ENCODE data around the gene FA2H. TPM values are rescaled to one million over a fixed set of nuclear protein-coding genes. Genes with fewer than 3 reads are reported as not detected.
A peak's percentile ranks its signal among the peaks of the same experiment; 100 is the strongest.
"Not testable (repeated sequence)": the region's sequence is repeated elsewhere in the genome, so short reads cannot be mapped to it uniquely, and the experiment has no call there.

Gene FA2H
- total RNA-seq, 1 donor from 2014 or later, result not detected

DNA sequence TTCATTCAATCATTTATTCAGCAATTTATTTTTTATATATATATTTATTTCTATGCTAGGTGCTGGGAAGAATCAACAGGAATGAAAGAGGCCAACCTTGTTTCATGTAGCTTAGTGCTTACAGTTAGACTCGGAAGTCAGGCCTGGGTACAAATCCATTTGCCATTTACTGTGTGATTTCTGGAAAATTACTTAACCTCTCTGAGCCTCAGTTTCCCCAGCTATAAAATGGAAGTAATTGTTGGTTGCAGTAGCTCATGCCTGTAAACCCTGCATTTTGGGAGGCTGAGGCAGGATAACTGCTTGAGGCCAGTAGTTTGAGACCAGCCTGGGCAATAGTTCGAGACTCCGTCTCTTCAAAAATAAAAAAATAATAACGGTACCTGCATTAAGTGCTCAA lies 46.7 kb downstream of the FA2H start:
- TF ChIP-seq, protein P1, sequence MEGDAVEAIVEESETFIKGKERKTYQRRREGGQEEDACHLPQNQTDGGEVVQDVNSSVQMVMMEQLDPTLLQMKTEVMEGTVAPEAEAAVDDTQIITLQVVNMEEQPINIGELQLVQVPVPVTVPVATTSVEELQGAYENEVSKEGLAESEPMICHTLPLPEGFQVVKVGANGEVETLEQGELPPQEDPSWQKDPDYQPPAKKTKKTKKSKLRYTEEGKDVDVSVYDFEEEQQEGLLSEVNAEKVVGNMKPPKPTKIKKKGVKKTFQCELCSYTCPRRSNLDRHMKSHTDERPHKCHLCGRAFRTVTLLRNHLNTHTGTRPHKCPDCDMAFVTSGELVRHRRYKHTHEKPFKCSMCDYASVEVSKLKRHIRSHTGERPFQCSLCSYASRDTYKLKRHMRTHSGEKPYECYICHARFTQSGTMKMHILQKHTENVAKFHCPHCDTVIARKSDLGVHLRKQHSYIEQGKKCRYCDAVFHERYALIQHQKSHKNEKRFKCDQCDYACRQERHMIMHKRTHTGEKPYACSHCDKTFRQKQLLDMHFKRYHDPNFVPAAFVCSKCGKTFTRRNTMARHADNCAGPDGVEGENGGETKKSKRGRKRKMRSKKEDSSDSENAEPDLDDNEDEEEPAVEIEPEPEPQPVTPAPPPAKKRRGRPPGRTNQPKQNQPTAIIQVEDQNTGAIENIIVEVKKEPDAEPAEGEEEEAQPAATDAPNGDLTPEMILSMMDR (IDR thresholded peaks at IDR 0.05; ENCODE audit: unreplicated experiment), result no peak
- Mint-ChIP-seq H3K4me3 (ENCODE audit: unreplicated experiment) (no peak overlapping the region), H3K27me3 (ENCODE audit: unreplicated experiment) (peaks cover 9% of the 10 kb centered on the region), H3K9me3 (ENCODE audit: unreplicated experiment) (no peaks in the 10 kb centered on the region), H3K36me3 (ENCODE audit: low read depth, unreplicated experiment) (peaks cover 4% of the 10 kb centered on the region), H3K4me1 (ENCODE audit: unreplicated experiment) (peaks cover 5% of the 10 kb centered on the region), H3K27ac (ENCODE audit: unreplicated experiment) (no peak overlapping the region)
- no peak for DNase-seq (ENCODE audit: low spot score)

DNA sequence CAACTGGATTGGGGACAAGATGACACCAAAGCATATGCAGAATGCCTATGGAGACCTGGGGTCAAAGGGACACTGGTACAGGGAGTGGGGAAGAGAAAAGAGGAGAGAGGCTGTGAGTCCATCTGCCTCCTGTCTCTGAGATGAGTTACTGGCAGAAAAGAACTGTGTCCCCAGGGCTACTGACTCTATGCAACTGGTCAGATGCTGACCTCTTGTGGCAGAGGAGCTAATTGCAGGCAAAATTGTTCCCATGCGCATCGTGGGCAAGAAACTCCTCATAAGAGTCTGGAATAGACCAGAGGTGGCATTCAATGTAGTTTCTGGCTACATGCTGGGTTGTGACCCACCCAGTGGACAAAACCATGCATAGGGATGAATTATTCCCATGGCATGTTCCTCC lies 47.9 kb downstream of the FA2H start:
- H3K4me1 Mint-ChIP-seq (ENCODE audit: unreplicated experiment), result peaks cover 5% of the 10 kb centered on the region
- no peak overlapping the region for H3K4me3 Mint-ChIP-seq (ENCODE audit: unreplicated experiment)
- H3K27ac Mint-ChIP-seq (ENCODE audit: unreplicated experiment), result no peak overlapping the region
- no peak for DNase-seq (ENCODE audit: low spot score)
- peaks cover 4% of the 10 kb centered on the region for H3K36me3 Mint-ChIP-seq (ENCODE audit: low read depth, unreplicated experiment)
- TF ChIP-seq, protein P1 (IDR thresholded peaks at IDR 0.05; ENCODE audit: unreplicated experiment), result peak; percentile 81
- H3K27me3 Mint-ChIP-seq (ENCODE audit: unreplicated experiment), result peaks cover 9% of the 10 kb centered on the region
- H3K9me3 Mint-ChIP-seq (ENCODE audit: unreplicated experiment), result no peaks in the 10 kb centered on the region

DNA sequence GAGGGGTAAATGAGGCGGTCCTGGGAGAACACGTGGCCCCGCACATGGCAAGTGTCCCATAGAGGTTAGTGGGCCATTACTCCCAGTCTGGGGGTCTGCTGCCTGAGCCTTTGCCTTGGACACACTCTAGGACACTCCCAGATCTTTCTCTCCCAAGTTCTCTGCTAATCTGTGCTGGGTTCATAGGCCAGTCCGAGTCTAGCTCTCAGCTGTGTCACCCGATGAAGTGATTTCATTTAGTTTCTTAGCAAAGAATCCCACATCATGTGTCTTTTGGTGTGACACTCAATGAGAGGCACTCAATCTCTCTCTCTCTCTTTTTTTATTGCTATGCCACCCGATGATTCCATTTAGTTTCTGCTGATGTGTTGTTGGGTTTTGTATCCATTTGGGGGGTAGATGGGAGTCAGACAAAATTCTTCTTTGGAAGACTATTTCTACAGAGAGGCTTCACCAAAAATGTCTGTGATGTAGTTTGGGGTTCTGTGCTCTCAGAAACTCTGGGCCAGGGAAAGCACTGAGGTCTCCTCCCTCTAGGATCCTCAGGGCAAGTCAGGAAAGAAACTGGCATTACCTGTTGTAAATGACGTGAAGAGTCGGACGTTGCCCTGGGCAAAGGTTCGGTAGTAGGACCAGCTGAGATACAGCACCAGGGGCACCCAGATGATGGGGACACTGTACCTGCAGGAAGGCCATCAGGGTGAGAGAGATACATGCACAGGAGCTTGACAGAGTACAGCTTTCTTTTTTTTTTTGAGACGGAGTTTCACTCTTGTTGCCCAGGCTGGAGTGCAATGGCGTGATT lies 48.8 kb downstream of the FA2H start:
- Mint-ChIP-seq H3K4me3 (ENCODE audit: unreplicated experiment) (peak overlapping the region; percentile 35), H3K9me3 (ENCODE audit: unreplicated experiment) (no peaks in the 10 kb centered on the region), H3K4me1 (ENCODE audit: unreplicated experiment) (peaks cover 5% of the 10 kb centered on the region), H3K27ac (ENCODE audit: unreplicated experiment) (no peak overlapping the region), H3K36me3 (ENCODE audit: low read depth, unreplicated experiment) (peaks cover 4% of the 10 kb centered on the region), H3K27me3 (ENCODE audit: unreplicated experiment) (peaks cover 9% of the 10 kb centered on the region)
- DNase-seq (ENCODE audit: low spot score), result no peak
- TF ChIP-seq, protein P1 (IDR thresholded peaks at IDR 0.05; ENCODE audit: unreplicated experiment), result no peak

DNA sequence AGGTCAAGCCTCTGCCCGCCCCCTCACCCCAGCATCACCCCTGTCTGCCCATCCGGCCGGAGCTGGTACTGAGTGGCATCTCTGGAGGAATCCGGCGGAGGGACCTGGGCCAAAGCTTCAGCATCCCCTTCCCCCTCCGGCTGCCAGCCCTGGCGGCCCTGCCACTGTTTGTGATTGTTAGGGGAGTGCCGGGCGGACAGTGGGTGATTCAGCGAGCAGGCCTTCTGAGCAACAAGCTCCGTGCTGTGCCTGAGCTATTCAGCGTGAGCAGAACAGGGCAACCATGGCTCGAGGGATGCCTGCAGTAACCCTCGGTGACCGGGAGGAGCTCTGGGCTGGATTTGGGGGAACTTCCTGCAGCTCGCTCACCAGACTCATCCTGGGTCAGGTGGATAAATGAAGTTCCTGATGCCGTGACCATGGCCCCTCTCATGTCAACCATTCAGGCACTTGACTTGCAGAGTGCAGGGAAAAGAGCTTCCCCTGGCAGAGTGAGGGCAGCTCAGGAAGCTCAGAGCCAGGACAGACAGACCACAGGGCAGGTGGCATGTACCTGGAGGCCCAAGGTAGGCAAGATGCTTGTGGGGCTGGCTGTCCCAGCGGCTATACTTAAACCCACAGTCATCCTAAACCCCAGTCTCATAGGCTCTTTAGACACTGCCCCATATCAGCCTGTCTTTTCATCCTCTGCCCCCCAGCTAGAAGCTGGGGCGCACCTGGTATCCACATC lies 49.6 kb downstream of the FA2H start:
- TF ChIP-seq, protein P1 (IDR thresholded peaks at IDR 0.05; ENCODE audit: unreplicated experiment), result no peak
- DNase-seq (ENCODE audit: low spot score), result no peak
- no peak overlapping the region for H3K27ac Mint-ChIP-seq (ENCODE audit: unreplicated experiment)
- H3K4me3 Mint-ChIP-seq (ENCODE audit: unreplicated experiment), result no peak overlapping the region
- H3K9me3 Mint-ChIP-seq (ENCODE audit: unreplicated experiment), result no peaks in the 10 kb centered on the region
- H3K27me3 Mint-ChIP-seq (ENCODE audit: unreplicated experiment), result peaks cover 12% of the 10 kb centered on the region
- H3K4me1 Mint-ChIP-seq (ENCODE audit: unreplicated experiment), result no peaks in the 10 kb centered on the region
- H3K36me3 Mint-ChIP-seq (ENCODE audit: low read depth, unreplicated experiment), result peaks cover 4% of the 10 kb centered on the region

DNA sequence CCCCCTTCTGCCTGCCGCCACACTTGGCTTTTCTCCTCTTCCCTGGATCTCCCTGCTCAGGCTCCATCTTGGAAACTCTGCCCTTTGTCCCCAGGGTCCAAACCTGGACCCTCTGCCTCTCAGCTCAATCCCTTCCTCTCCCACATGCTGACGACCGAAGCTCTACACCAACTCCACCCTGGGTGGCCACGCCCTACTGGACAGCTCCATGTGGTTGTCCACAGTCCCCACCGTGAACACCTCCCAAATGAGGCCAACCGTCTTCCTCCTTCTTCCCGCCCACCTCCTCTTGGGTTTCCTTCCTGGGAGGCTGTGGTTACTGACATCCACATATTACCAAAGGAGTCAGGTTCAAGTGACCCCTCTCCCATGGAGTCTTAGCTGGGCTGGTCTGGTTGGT lies 51.4 kb downstream of the FA2H start:
- Mint-ChIP-seq H3K4me1 (ENCODE audit: unreplicated experiment) (no peaks in the 10 kb centered on the region), H3K4me3 (ENCODE audit: unreplicated experiment) (no peak overlapping the region), H3K27ac (ENCODE audit: unreplicated experiment) (no peak overlapping the region), H3K36me3 (ENCODE audit: low read depth, unreplicated experiment) (peaks cover 4% of the 10 kb centered on the region), H3K27me3 (ENCODE audit: unreplicated experiment) (peaks cover 12% of the 10 kb centered on the region), H3K9me3 (ENCODE audit: unreplicated experiment) (no peaks in the 10 kb centered on the region)
- TF ChIP-seq, protein P1 (IDR thresholded peaks at IDR 0.05; ENCODE audit: unreplicated experiment), result no peak
- DNase-seq (ENCODE audit: low spot score), result no peak

DNA sequence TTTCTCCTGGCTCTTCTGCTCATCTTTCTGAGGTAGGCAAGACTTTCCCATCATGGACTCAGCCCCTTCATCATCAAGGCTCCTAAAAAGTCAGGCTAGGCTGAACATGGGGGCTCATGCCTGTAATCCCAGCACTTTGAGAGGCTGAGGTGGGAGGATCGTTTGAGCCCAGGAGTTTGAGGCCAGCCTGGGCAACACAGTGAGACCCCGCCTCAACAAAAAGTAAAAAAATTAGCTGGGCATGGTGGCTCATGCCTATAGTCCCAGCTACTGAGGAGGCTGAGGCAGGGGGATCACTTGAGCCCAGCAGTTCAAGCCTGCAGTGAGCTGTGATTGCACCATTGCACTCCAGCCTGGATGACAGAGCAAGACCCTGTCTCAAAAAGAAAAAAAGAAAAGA lies 52.5 kb downstream of the FA2H start:
- H3K9me3 Mint-ChIP-seq (ENCODE audit: unreplicated experiment); H3K4me1 Mint-ChIP-seq (ENCODE audit: unreplicated experiment); H3K36me3 Mint-ChIP-seq (ENCODE audit: low read depth, unreplicated experiment); H3K4me3 Mint-ChIP-seq (ENCODE audit: unreplicated experiment); DNase-seq (ENCODE audit: low spot score); H3K27ac Mint-ChIP-seq (ENCODE audit: unreplicated experiment): not testable (repeated sequence)
- H3K27me3 Mint-ChIP-seq (ENCODE audit: unreplicated experiment), result peaks cover 10% of the 10 kb centered on the region

Data from endothelial cell (in vitro differentiated cells).